Measurements from ENCODE around the gene ATAT1.

GRCh38 chr6:30691208-30691847 is 64.7 kb downstream of the ATAT1 start:
- TF ChIP-seq NFIC (IDR thresholded peaks at IDR 0.05; ENCODE audit: low read depth, low read length) (no peak), ATF2 (IDR thresholded peaks at IDR 0.05; ENCODE audit: low read length) (no peak), EZH2 (IDR thresholded peaks at IDR 0.05; ENCODE audit: borderline replicate concordance, control insufficient read depth, low read depth, low read length) (no peak), JUNB (IDR thresholded peaks at IDR 0.05) (no peak), POLR2AphosphoS2 (IDR thresholded peaks at IDR 0.05; ENCODE audit: low read depth, low read length) (no peak), CTCF (IDR thresholded peaks at IDR 0.05 in 2 of 3, conservative IDR thresholded peaks at IDR 0.05 in 1 of 3; ENCODE audit: control insufficient read depth in 2 of 3, extremely low read depth in 1 of 3, insufficient read depth in 1 of 3, low read depth in 3 of 3, low read length in 3 of 3) (no peak), REST (IDR thresholded peaks at IDR 0.05; ENCODE audit: low read depth, low read length) (no peak), ZSCAN29 (IDR thresholded peaks at IDR 0.05) (no peak)

Data from GM12878 (cell line).